Limb (tissue), 2 donors: ENCODE data around the gene SCFD1.

Experiments used
- DNase-seq, 2 donors: peaks; one replicate each; pipeline ENCODE4 v3.0.0-alpha.2; 2016; ENCODE audit errors: extremely low spot score in 2 of 2

SCFD1 gene

DNA sequence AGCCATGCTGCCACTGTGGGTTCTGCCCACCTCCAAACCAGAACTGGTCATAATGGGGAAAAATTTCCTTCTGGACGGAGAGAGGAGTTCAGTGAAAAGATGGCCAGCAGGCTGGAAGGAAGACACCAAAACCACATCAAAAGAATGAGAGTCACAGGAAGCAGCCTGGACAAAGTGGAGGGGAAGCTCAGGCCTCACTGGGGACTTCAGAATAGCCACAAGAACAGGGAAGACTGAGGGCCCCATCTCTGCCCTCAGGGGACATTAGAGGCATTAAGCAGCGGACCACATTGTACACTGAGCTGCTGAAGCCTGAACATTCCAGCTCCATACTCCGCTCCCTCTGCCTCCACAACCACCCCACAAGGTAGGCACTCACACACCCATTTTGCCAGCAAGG, 132.7 kb downstream of the SCFD1 start:
- no peak for DNase-seq

DNA sequence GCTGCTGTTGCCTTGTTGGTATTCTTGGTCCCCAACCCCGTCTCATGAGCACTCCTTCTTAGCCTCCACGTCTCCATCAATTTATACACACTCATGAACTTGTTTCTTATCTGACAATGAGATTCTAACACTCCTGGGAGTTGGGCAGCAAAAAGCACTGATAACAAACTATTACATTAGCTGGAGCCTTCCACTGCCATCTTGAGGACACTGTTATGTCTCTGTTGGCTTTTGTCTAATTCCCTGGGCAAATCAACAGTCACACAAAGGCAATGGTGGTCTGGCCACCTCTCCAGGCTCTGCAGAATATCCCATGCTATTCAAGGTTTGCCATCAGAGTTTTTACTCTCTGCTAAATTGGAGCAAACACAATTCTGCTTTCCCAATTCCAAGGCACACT, 134.5 kb downstream of the SCFD1 start:
- no peak for DNase-seq

DNA sequence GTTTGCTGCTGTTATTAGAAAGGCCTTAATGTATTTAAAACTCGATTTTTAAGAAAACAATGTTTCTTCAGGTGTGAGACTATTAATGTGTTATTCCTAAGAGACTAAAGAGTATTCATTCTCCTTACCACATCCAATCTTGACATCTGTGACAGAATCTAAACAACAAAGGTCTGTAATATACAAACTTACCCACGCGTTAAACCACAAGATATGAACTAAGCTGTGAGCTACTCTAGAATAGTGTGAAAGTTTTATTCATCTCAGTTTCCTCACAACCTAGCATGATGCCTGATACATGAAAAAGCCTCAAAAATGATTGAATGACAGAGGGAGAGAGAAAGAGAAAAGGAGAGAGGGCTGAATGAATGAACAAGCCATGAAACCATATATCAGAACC, 135.0 kb downstream of the SCFD1 start:
- no peak for DNase-seq

DNA sequence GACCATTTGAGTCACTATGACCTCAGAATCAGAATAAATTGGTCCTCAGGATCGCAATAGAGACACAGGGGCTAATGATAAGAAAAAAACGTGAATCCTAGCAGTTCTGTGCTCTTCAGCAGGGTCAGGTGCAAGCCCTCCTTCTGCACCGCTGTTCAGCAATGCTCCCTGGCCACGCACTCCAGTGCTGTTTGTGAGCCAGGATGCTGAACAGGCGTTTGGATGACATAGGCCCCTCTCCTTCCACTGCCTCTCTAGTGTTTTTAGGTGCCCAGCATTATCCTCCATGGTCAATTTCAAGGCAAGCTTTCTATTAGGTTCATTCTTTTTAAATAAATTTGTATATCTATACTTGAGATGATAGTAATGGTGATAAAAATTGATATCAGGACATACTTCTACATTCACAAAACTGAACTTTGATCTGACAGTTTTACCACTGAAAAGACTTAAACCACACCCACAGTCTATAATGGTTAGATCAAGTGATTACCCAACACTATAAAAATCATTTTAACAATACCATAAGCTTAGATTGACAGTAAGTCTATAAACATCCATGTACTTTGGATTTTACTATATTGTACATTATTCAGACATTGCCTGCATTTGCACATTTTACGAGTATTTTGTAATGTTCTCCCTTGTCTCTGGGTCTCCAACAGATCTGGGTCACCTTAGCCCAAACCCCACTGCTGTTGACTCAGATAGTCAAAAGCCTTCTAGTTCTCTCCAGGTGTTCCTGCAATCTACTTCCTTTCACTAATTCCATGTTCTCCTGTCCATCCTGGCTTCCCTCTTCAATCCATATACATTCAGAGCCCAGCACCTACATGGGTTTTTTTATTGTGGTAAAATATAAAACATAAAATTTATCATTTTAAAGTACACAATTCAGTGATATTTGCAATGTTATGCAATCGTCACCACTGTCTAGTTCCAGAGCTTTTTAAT, 137.3 kb downstream of the SCFD1 start:
- no peak for DNase-seq

DNA sequence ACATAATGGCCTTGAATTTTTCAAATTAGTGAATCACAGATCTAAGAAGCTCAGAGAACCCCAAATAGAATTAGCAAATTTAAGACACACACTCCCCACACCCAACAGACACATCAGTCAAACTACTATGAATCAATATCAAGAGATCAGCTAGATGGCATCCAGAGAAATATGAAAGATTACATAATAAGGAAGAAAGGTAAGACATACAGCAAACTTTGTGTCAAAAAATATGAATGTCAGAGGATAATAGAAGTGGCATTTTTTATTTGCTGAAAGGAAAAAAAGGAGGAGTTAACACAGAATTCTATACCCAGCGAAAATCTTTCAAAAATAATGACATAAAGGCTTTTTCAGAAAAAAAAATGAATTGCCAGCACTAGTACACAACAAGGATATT, 141.8 kb downstream of the SCFD1 start:
- no peak for DNase-seq

DNA sequence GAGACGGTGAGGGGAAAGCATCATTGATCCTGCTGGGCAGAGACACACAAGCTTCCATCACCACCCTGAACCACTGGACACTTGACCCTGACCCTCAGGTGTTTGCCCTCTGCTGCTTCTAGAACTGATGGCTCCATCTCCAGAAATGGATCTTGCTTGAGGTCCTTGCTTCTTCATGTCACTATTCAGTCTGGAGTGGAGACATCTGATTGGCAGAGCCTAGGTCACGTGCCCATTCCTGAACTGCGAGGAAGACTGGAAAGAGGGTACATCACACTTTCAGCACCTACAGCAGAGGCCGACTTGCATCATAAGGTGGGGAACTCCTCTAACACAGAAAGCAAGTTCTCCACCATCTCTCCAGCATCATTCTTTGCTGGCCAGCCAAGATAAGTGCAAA, 145.5 kb downstream of the SCFD1 start:
- no peak for DNase-seq

DNA sequence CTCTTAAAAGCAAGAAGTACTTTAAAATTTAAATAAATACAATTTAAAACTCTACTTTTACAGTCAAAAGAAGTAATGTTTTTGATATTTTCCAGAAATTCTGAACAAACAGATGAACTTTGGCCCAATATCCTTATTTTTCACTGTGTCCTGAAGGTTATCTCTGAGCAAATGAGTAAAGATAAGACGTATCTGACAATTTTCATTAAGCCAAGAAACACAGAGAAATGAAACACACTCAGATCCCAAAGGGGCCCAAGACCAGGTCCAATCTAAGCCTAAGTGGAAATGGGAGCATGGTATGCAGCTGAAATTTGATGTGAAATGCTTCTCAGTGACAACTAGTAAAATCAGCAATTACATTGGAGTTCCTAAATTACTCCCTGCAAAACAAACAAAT, 146.7 kb downstream of the SCFD1 start:
- DNase-seq = no peak

DNA sequence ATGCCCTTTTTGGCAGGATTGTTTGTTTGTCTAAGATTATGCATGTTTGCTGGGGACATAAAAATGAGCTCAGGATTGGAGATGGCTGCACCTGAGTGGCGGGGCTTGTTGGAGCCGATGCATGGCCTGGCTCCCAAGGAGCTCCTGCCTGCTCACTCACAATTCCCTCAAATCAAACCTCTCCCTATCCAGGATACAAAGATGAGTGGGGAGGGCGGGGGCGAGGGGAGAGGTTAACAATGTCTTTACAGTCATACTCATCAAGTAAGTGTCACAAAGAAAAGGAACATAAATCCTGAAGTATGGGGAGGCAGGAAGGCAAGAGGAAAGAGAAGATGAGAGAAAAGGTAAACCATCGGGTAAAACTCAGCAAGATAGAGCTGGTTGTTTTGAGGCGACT, 148.3 kb downstream of the SCFD1 start:
- DNase-seq = no peak

DNA sequence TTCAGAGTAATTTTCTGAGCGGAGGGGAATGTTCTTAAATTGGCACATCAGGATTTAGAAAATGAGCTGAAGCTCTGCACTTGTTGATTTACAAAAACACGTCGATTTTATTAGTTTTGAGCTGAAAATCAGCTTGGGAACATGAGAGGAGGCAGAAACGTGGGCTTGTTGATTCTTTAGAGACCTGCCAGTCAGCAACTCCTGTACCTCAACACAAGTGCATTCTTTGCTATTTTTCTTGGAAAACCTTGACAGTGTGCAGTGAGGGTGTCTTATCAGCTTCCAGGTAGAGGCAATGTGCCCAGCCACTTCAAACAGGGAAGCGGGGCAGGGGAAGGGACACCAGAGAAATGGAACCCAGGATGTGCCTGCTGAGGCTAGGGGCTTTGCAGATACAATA, 149.5 kb downstream of the SCFD1 start:
- no peak for DNase-seq

DNA sequence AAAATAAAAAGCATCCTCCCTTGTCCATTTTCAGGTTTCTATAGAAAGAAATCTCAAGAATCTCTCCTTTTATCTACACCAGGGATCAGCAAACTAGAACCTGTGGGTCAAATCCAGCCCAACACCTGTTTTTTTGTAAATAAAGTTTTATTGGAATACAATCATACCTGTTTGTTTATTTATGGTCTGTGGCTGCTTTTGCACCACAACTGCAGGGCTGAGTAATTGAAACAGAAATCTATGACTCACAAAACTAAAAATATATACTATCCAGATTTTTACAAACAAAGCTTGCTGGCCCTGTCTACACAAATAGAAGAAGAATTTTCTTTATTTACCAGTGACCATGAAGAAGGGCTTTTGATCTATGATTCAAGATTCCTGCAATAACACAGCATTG, 157.1 kb downstream of the SCFD1 start:
- no peak for DNase-seq
